Brain microvascular endothelial cell (primary cell): ENCODE measurements around the gene GYS1.
"Not testable (repeated sequence)": the region's sequence is repeated elsewhere in the genome, so short reads cannot be mapped to it uniquely, and the experiment has no call there.

Experiments used
- DNase-seq: peaks from one replicate; pipeline ENCODE4 v3.0.0-alpha.2; 2020
- H3K27ac ChIP-seq: fragments of 250-450 bp; sonication (Bioruptor Pico); 2 replicates; pipeline ENCODE4 v1.5.1; 2020; ENCODE audit warnings: mild to moderate bottlenecking, moderate library complexity
- H3K27me3 ChIP-seq: fragments of 250-450 bp; sonication (Bioruptor Pico); replicated peaks from 2 replicates; pipeline ENCODE4 v1.5.1; 2020; ENCODE audit warnings: mild to moderate bottlenecking
- H3K36me3 ChIP-seq: fragments of 250-450 bp; sonication (Bioruptor Pico); replicated peaks from 2 replicates; pipeline ENCODE4 v1.5.1; 2020; ENCODE audit warnings: mild to moderate bottlenecking
- H3K4me3 ChIP-seq: 2 replicates; pipeline ENCODE4 v1.5.1; 2011; ENCODE audit warnings: low read depth, mild to moderate bottlenecking, control low read depth, low read length, moderate library complexity
- CTCF ChIP-seq: IDR thresholded peaks from 2 replicates; pipeline ENCODE4 v1.5.1; 2011; ENCODE audit warnings: low read depth, mild to moderate bottlenecking, moderate library complexity, low read length, control low read depth, inconsistent platforms; ENCODE audit errors: missing control alignments
- in situ Hi-C: cut with HindIII; loops from 2 replicates; pipeline ENCODE4 v1.10.0; 2017; ENCODE audit warnings: low sequenced_read_pairs, low pct_ligation_motif_present

The GYS1 gene

GRCh38 chr19:49020931-49021895 lies 28.1 kb upstream of the GYS1 start:
- no peaks in the 10 kb centered on the region for H3K27me3 ChIP-seq
- TF ChIP-seq CTCF = no peak
- no peak overlapping the region for H3K4me3 ChIP-seq
- H3K36me3 ChIP-seq = no peaks in the 10 kb centered on the region
- in situ Hi-C loops = no loop called here
- DNase-seq = peak; percentile 18
- H3K27ac ChIP-seq = no peak overlapping the region

- TF ChIP-seq CTCF = no peak
Measured at GRCh38 chr19:49020342-49020741, 27.2 kb upstream of the GYS1 start.

GRCh38 chr19:49019242-49019932 lies 26.3 kb upstream of the GYS1 start:
- in situ Hi-C loops = no loop called here
- Histone ChIP-seq H3K27ac (no peak overlapping the region), H3K27me3 (no peaks in the 10 kb centered on the region), H3K36me3 (peaks cover 7% of the 10 kb centered on the region), H3K4me3 (peak overlapping the region; percentile 47)
- TF ChIP-seq CTCF = peak; percentile 29
- peak; percentile 22 for DNase-seq

More at GRCh38 chr19:49020342-49020741, 27.2 kb upstream of the GYS1 start:
- no peak for DNase-seq
- in situ Hi-C loops = no loop called here
- Histone ChIP-seq H3K36me3 (peaks cover 3% of the 10 kb centered on the region), H3K4me3 (no peak overlapping the region), H3K27me3 (no peaks in the 10 kb centered on the region), H3K27ac (no peak overlapping the region)

GRCh38 chr19:49018388-49019241 lies 25.5 kb upstream of the GYS1 start:
- H3K36me3 ChIP-seq, DNase-seq, in situ Hi-C loops, H3K27me3 ChIP-seq, H3K27ac ChIP-seq: not testable (repeated sequence)
- peak overlapping the region; percentile 47 for H3K4me3 ChIP-seq

GRCh38 chr19:49017666-49018351 lies 24.7 kb upstream of the GYS1 start:
- peak; percentile 66 for TF ChIP-seq CTCF
- Histone ChIP-seq H3K4me3 (peak overlapping the region; percentile 47), H3K27me3 (no peaks in the 10 kb centered on the region), H3K27ac (no peak overlapping the region), H3K36me3 (peaks cover 11% of the 10 kb centered on the region)
- in situ Hi-C loops = no loop called here
- peak; percentile 57 for DNase-seq
